NCI-H146 treated with DMSO at 0.1 percent for 48 hours (cell line): ENCODE data around the gene NUPR1.
"Not testable (repeated sequence)": the region's sequence is repeated elsewhere in the genome, so short reads cannot be mapped to it uniquely, and the experiment has no call there.

Experiments used
- DNase-seq: peaks from one replicate; lab custom pipeline; 2025; ENCODE audit not compliant: unreplicated experiment; lab: John Stamatoyannopoulos, UW

Gene NUPR1

GRCh38 chr16:28499854-28500253 is 38.9 kb downstream of the NUPR1 start:
- no peak for DNase-seq

GRCh38 chr16:28498666-28499381 is 40.0 kb downstream of the NUPR1 start:
- no peak for DNase-seq

- DNase-seq: no peak
Observed at GRCh38 chr16:28497861-28498599, 40.7 kb downstream of the NUPR1 start.

GRCh38 chr16:28497386-28497785 is 41.4 kb downstream of the NUPR1 start:
- no peak for DNase-seq

GRCh38 chr16:28496844-28497243 is 41.9 kb downstream of the NUPR1 start:
- no peak for DNase-seq

- no peak for DNase-seq
Observed at GRCh38 chr16:28495795-28496749, 42.7 kb downstream of the NUPR1 start.

GRCh38 chr16:28495098-28495793 is 43.5 kb downstream of the NUPR1 start:
- no peak for DNase-seq

GRCh38 chr16:28494121-28494851 is 44.5 kb downstream of the NUPR1 start, which contains the start of gene APOBR:
TSS of gene APOBR (plus strand) at chr16:28494643. CDS start at chr16:28494682, 39 bp downstream.
- no peak for DNase-seq

GRCh38 chr16:28492511-28492910 is 46.3 kb downstream of the NUPR1 start:
- no peak for DNase-seq

GRCh38 chr16:28491970-28492474 is 46.8 kb downstream of the NUPR1 start, which contains the start of gene CLN3:
TSS of gene CLN3 (minus strand) at chr16:28492074. CDS start at chr16:28491759, 315 bp downstream.
- peak; percentile 97 for DNase-seq

- DNase-seq: no peak
Observed at GRCh38 chr16:28491230-28491969, 47.4 kb downstream of the NUPR1 start.

- DNase-seq: no peak
Observed at GRCh38 chr16:28486266-28486665, 52.5 kb downstream of the NUPR1 start.

GRCh38 chr16:28483361-28483760 is 55.4 kb downstream of the NUPR1 start:
- not testable (repeated sequence) for DNase-seq
